Measurements from ENCODE around the gene TRAF3. TPM values are rescaled to one million over a fixed set of nuclear protein-coding genes. Genes with fewer than 3 reads are reported as not detected.

Gene TRAF3
- 27.3 and 28.5 TPM in 2 replicates for total RNA-seq

GRCh38 chr14:102776761-102777710 is at the start of gene TRAF3:
Gene TRAF3 (plus strand): TSS chr14:102777449. CDS start chr14:102870202, 92,753 bp downstream.
- no peak for DNase-seq (ENCODE audit: extremely low read depth, low read depth, low spot score)

- DNase-seq (ENCODE audit: extremely low read depth, low read depth, low spot score), result no peak
Observed at GRCh38 chr14:102728501-102728900, 48.7 kb upstream of the TRAF3 start.

- no peak for DNase-seq (ENCODE audit: extremely low read depth, low read depth, low spot score)
Observed at GRCh38 chr14:102729268-102729667, 48.0 kb upstream of the TRAF3 start.

GRCh38 chr14:102729825-102730224 is 47.4 kb upstream of the TRAF3 start:
- no peak for DNase-seq (ENCODE audit: extremely low read depth, low read depth, low spot score)

GRCh38 chr14:102731101-102731870 is 46.0 kb upstream of the TRAF3 start:
- DNase-seq (ENCODE audit: extremely low read depth, low read depth, low spot score), result no peak

GRCh38 chr14:102731871-102732800 is 45.1 kb upstream of the TRAF3 start:
- DNase-seq (ENCODE audit: extremely low read depth, low read depth, low spot score), result no peak

GRCh38 chr14:102732924-102733323 is 44.3 kb upstream of the TRAF3 start:
- DNase-seq (ENCODE audit: extremely low read depth, low read depth, low spot score), result no peak

- DNase-seq (ENCODE audit: extremely low read depth, low read depth, low spot score), result no peak
Observed at GRCh38 chr14:102733326-102733725, 43.9 kb upstream of the TRAF3 start.

GRCh38 chr14:102734436-102734835 is 42.8 kb upstream of the TRAF3 start:
- DNase-seq (ENCODE audit: extremely low read depth, low read depth, low spot score), result no peak

GRCh38 chr14:102736956-102737355 is 40.3 kb upstream of the TRAF3 start:
- no peak for DNase-seq (ENCODE audit: extremely low read depth, low read depth, low spot score)

- no peak for DNase-seq (ENCODE audit: extremely low read depth, low read depth, low spot score)
Observed at GRCh38 chr14:102737402-102738372, 39.6 kb upstream of the TRAF3 start.

- DNase-seq (ENCODE audit: extremely low read depth, low read depth, low spot score), result no peak
Observed at GRCh38 chr14:102738373-102739189, 38.7 kb upstream of the TRAF3 start.

GRCh38 chr14:102739190-102739469 is 38.1 kb upstream of the TRAF3 start:
- no peak for DNase-seq (ENCODE audit: extremely low read depth, low read depth, low spot score)

- DNase-seq (ENCODE audit: extremely low read depth, low read depth, low spot score), result no peak
Observed at GRCh38 chr14:102746634-102747438, 30.4 kb upstream of the TRAF3 start.

- DNase-seq (ENCODE audit: extremely low read depth, low read depth, low spot score), result no peak
Observed at GRCh38 chr14:102748806-102749205, 28.4 kb upstream of the TRAF3 start.

GRCh38 chr14:102749393-102750305 is 27.6 kb upstream of the TRAF3 start:
- no peak for DNase-seq (ENCODE audit: extremely low read depth, low read depth, low spot score)

- no peak for DNase-seq (ENCODE audit: extremely low read depth, low read depth, low spot score)
Observed at GRCh38 chr14:102750376-102750775, 26.9 kb upstream of the TRAF3 start.

All from glomerular endothelial cell (primary cell).